SK-N-SH treated with all-trans-retinoic acid at 6 μM for 48 hours (cell line): ENCODE data around the gene SPOCK2.

Source experiments
- ATAC-seq: fragments of 200-7000 bp; cut with Tn5 transposase; 3 replicates; pipeline ENCODE4 v1.9.1; 2020; ENCODE audit warnings: mild to moderate bottlenecking, moderate library complexity
- ARNTL ChIP-seq: fragments of 450-650 bp; formaldehyde crosslinking; IDR thresholded peaks from 2 replicates; pipeline ENCODE4 v1.5.0; 2020; ENCODE audit warnings: low read depth, mild to moderate bottlenecking, moderate library complexity, borderline replicate concordance
- BACH2 ChIP-seq: fragments of 250-450 bp; sonication (Bioruptor Pico); IDR thresholded peaks from 2 replicates; pipeline ENCODE4 v1.9.0; 2021; ENCODE audit warnings: mild to moderate bottlenecking, borderline replicate concordance
- CSDC2 ChIP-seq: fragments of 250-450 bp; sonication (Bioruptor Pico); IDR thresholded peaks from 2 replicates; pipeline ENCODE4 v1.5.0; 2020; ENCODE audit warnings: mild to moderate bottlenecking, moderate library complexity
- ESRRG ChIP-seq: fragments of 250-450 bp; sonication (Bioruptor Pico); IDR thresholded peaks from 2 replicates; pipeline ENCODE4 v1.6.1; 2021; ENCODE audit warnings: mild to moderate bottlenecking
- GLIS3 ChIP-seq: fragments of 250-450 bp; sonication (Bioruptor Pico); IDR thresholded peaks from 2 replicates; pipeline ENCODE4 v1.5.0; 2020; ENCODE audit warnings: mild to moderate bottlenecking, moderate library complexity
- ISL1 ChIP-seq: fragments of 250-450 bp; sonication (Bioruptor Pico); IDR thresholded peaks from 2 replicates; pipeline ENCODE4 v2.1.2; 2022; ENCODE audit warnings: mild to moderate bottlenecking, moderate library complexity
- OSR1 ChIP-seq: fragments of 250-450 bp; sonication (Bioruptor Pico); IDR thresholded peaks from 2 replicates; pipeline ENCODE4 v1.8.0; 2022; ENCODE audit warnings: moderate library complexity, mild to moderate bottlenecking, inconsistent platforms
- PPARA ChIP-seq: fragments of 250-450 bp; sonication (Bioruptor Pico); IDR thresholded peaks from 2 replicates; pipeline ENCODE4 v1.5.0; 2020; ENCODE audit warnings: mild to moderate bottlenecking, borderline replicate concordance
- RARB ChIP-seq: fragments of 250-450 bp; sonication (Bioruptor Pico); IDR thresholded peaks from 2 replicates; pipeline ENCODE4 v1.8.0; 2021; ENCODE audit warnings: mild to moderate bottlenecking, moderate library complexity
- TCF4 ChIP-seq: fragments of 250-450 bp; sonication (Bioruptor Pico); IDR thresholded peaks from 2 replicates; pipeline ENCODE4 v1.8.0; 2021; ENCODE audit warnings: mild to moderate bottlenecking, moderate library complexity, borderline replicate concordance
- TOX ChIP-seq: fragments of 250-450 bp; sonication (Bioruptor Pico); IDR thresholded peaks from 2 replicates; pipeline ENCODE4 v1.8.0; 2021; ENCODE audit warnings: mild to moderate bottlenecking, moderate library complexity, borderline replicate concordance
- ZC3H10 ChIP-seq: fragments of 250-450 bp; sonication (Bioruptor Pico); IDR thresholded peaks from 2 replicates; pipeline ENCODE4 v1.5.1; 2021; ENCODE audit warnings: mild to moderate bottlenecking, moderate library complexity
- ZFP3 ChIP-seq: fragments of 250-450 bp; sonication (Bioruptor Pico); IDR thresholded peaks from 2 replicates; pipeline ENCODE4 v1.5.0; 2020; ENCODE audit warnings: mild to moderate bottlenecking, moderate library complexity
- ZFP30 ChIP-seq: fragments of 450-650 bp; formaldehyde crosslinking; IDR thresholded peaks from 2 replicates; pipeline ENCODE4 v1.5.0; 2022; ENCODE audit warnings: mild to moderate bottlenecking, moderate library complexity
- ZNF565 ChIP-seq: fragments of 450-650 bp; formaldehyde crosslinking; conservative IDR thresholded peaks from 2 replicates; pipeline ENCODE4 v1.5.0; 2020; ENCODE audit warnings: low read depth, mild to moderate bottlenecking, moderate library complexity
- ZNF70 ChIP-seq: fragments of 450-650 bp; formaldehyde crosslinking; IDR thresholded peaks from 2 replicates; pipeline ENCODE4 v1.5.0; 2020; ENCODE audit warnings: mild to moderate bottlenecking, moderate library complexity
- ZNF8 ChIP-seq: fragments of 450-650 bp; formaldehyde crosslinking; IDR thresholded peaks from 2 replicates; pipeline ENCODE4 v1.5.0; 2020; ENCODE audit warnings: mild to moderate bottlenecking, moderate library complexity
- TF ChIP-seq, protein P1 (sequence below): fragments of 250-450 bp; sonication (Bioruptor Pico); IDR thresholded peaks from 2 replicates; pipeline ENCODE4 v1.8.0; 2020; ENCODE audit warnings: mild to moderate bottlenecking, moderate library complexity, borderline replicate concordance
- TF ChIP-seq, protein P2 (sequence below): fragments of 250-450 bp; sonication (Bioruptor Pico); IDR thresholded peaks from 2 replicates; pipeline ENCODE4 v1.5.1; 2021; ENCODE audit warnings: mild to moderate bottlenecking, moderate library complexity
- TF ChIP-seq, protein P3 (sequence below): fragments of 250-450 bp; sonication (Bioruptor Pico); IDR thresholded peaks from 2 replicates; pipeline ENCODE4 v1.5.0; 2020; ENCODE audit warnings: mild to moderate bottlenecking, moderate library complexity
- TF ChIP-seq, protein P4 (sequence below): fragments of 250-450 bp; sonication (Bioruptor Pico); IDR thresholded peaks from 2 replicates; pipeline ENCODE4 v1.8.0; 2021; ENCODE audit warnings: low read depth, mild to moderate bottlenecking, moderate library complexity, borderline replicate concordance
- TF ChIP-seq, protein P5 (sequence below): fragments of 250-450 bp; sonication (Bioruptor Pico); IDR thresholded peaks from 2 replicates; pipeline ENCODE4 v1.5.1; 2020; ENCODE audit warnings: low read depth, mild to moderate bottlenecking, moderate library complexity

SPOCK2 gene

DNA sequence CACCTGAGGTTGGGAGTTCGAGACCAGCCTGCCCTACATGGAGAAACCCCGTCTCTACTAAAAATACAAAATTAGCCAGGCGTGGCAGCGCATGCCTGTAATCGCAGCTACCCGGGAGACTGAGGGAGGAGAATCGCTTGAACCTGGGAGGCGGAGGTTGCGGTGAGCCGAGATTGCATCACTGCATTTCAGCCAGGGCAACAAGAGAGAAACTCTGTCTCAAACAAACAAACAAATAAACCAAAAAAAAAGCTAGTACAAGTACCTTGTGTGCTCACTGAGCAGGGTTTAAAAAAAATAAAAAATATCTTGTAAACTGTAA, 11.2 kb upstream of the SPOCK2 start:
- TF ChIP-seq ESRRG (CRISPR knock-in tag): no peak
- no peak for TF ChIP-seq TOX (CRISPR knock-in tag)
- TF ChIP-seq, protein P1, sequence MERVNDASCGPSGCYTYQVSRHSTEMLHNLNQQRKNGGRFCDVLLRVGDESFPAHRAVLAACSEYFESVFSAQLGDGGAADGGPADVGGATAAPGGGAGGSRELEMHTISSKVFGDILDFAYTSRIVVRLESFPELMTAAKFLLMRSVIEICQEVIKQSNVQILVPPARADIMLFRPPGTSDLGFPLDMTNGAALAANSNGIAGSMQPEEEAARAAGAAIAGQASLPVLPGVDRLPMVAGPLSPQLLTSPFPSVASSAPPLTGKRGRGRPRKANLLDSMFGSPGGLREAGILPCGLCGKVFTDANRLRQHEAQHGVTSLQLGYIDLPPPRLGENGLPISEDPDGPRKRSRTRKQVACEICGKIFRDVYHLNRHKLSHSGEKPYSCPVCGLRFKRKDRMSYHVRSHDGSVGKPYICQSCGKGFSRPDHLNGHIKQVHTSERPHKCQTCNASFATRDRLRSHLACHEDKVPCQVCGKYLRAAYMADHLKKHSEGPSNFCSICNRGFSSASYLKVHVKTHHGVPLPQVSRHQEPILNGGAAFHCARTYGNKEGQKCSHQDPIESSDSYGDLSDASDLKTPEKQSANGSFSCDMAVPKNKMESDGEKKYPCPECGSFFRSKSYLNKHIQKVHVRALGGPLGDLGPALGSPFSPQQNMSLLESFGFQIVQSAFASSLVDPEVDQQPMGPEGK (CRISPR knock-in tag): no peak
- TF ChIP-seq, protein P2, sequence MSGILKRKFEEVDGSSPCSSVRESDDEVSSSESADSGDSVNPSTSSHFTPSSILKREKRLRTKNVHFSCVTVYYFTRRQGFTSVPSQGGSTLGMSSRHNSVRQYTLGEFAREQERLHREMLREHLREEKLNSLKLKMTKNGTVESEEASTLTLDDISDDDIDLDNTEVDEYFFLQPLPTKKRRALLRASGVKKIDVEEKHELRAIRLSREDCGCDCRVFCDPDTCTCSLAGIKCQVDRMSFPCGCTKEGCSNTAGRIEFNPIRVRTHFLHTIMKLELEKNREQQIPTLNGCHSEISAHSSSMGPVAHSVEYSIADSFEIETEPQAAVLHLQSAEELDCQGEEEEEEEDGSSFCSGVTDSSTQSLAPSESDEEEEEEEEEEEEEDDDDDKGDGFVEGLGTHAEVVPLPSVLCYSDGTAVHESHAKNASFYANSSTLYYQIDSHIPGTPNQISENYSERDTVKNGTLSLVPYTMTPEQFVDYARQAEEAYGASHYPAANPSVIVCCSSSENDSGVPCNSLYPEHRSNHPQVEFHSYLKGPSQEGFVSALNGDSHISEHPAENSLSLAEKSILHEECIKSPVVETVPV (CRISPR knock-in tag): no peak
- no peak for TF ChIP-seq ZNF70 (CRISPR knock-in tag)
- no peak for TF ChIP-seq GLIS3 (CRISPR knock-in tag)
- no peak for TF ChIP-seq ZNF8
- no peak for TF ChIP-seq ZFP3 (CRISPR knock-in tag)
- TF ChIP-seq OSR1 (CRISPR knock-in tag): no peak
- TF ChIP-seq CSDC2: no peak
- no peak for TF ChIP-seq ARNTL (CRISPR knock-in tag)
- TF ChIP-seq ZNF565 (CRISPR knock-in tag): no peak
- TF ChIP-seq RARB (CRISPR knock-in tag): no peak
- TF ChIP-seq, protein P3, sequence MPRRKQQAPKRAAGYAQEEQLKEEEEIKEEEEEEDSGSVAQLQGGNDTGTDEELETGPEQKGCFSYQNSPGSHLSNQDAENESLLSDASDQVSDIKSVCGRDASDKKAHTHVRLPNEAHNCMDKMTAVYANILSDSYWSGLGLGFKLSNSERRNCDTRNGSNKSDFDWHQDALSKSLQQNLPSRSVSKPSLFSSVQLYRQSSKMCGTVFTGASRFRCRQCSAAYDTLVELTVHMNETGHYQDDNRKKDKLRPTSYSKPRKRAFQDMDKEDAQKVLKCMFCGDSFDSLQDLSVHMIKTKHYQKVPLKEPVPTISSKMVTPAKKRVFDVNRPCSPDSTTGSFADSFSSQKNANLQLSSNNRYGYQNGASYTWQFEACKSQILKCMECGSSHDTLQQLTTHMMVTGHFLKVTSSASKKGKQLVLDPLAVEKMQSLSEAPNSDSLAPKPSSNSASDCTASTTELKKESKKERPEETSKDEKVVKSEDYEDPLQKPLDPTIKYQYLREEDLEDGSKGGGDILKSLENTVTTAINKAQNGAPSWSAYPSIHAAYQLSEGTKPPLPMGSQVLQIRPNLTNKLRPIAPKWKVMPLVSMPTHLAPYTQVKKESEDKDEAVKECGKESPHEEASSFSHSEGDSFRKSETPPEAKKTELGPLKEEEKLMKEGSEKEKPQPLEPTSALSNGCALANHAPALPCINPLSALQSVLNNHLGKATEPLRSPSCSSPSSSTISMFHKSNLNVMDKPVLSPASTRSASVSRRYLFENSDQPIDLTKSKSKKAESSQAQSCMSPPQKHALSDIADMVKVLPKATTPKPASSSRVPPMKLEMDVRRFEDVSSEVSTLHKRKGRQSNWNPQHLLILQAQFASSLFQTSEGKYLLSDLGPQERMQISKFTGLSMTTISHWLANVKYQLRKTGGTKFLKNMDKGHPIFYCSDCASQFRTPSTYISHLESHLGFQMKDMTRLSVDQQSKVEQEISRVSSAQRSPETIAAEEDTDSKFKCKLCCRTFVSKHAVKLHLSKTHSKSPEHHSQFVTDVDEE: no peak
- ATAC-seq: no peak

DNA sequence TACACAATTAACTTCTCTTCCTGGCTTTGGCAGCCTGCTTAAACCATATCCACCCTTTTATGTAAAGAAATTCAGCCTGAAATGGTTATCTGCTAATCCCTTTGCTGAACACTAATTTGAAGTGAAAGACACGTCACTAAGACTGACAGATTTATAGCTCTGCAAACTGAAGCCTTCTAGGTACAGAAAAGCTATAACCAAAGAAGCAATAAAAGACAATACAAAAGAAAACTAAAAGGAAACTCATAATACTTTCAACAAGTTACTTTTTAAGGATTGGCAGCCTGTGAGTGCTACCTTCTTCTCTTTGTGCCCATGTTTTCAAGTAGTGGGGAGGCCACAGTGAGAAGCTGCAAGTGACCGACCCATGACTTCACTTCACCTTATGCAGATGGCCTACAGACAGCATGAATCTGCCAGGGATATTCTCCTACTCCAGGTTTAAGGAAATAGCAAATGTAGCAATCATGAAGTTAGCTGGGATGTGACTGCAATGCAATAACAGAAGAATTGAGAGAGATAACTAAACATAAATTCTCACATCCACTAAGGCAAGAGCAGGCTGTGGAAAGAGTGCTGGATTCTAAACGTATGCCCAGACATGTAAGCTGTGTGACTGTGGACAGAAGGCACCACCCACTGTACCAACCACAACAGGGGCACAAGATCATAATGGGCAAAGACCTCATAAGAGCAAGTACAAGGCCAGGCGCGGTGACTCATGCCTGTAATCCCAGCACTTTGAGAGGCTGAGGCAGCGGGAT, 10.7 kb upstream of the SPOCK2 start:
- TF ChIP-seq ZNF8: no peak
- no peak for TF ChIP-seq BACH2 (CRISPR knock-in tag)
- TF ChIP-seq, protein P3: no peak
- no peak for TF ChIP-seq ZFP3 (CRISPR knock-in tag)
- TF ChIP-seq ARNTL (CRISPR knock-in tag): no peak
- no peak for TF ChIP-seq TOX (CRISPR knock-in tag)
- TF ChIP-seq ZNF565 (CRISPR knock-in tag): no peak
- TF ChIP-seq, protein P2 (CRISPR knock-in tag): no peak
- TF ChIP-seq, protein P1 (CRISPR knock-in tag): no peak
- TF ChIP-seq, protein P4, sequence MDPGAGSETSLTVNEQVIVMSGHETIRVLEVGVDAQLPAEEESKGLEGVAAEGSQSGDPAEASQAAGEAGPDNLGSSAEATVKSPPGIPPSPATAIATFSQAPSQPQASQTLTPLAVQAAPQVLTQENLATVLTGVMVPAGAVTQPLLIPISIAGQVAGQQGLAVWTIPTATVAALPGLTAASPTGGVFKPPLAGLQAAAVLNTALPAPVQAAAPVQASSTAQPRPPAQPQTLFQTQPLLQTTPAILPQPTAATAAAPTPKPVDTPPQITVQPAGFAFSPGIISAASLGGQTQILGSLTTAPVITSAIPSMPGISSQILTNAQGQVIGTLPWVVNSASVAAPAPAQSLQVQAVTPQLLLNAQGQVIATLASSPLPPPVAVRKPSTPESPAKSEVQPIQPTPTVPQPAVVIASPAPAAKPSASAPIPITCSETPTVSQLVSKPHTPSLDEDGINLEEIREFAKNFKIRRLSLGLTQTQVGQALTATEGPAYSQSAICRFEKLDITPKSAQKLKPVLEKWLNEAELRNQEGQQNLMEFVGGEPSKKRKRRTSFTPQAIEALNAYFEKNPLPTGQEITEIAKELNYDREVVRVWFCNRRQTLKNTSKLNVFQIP (CRISPR knock-in tag): no peak
- TF ChIP-seq, protein P5, sequence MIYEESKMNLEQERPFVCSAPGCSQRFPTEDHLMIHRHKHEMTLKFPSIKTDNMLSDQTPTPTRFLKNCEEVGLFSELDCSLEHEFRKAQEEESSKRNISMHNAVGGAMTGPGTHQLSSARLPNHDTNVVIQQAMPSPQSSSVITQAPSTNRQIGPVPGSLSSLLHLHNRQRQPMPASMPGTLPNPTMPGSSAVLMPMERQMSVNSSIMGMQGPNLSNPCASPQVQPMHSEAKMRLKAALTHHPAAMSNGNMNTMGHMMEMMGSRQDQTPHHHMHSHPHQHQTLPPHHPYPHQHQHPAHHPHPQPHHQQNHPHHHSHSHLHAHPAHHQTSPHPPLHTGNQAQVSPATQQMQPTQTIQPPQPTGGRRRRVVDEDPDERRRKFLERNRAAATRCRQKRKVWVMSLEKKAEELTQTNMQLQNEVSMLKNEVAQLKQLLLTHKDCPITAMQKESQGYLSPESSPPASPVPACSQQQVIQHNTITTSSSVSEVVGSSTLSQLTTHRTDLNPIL (CRISPR knock-in tag): no peak
- TF ChIP-seq GLIS3 (CRISPR knock-in tag): no peak
- TF ChIP-seq CSDC2: no peak
- TF ChIP-seq ZC3H10 (CRISPR knock-in tag): no peak
- TF ChIP-seq ZFP30: no peak
- no peak for TF ChIP-seq ZNF70 (CRISPR knock-in tag)
- no peak for TF ChIP-seq TCF4 (CRISPR knock-in tag)
- no peak for TF ChIP-seq PPARA (CRISPR knock-in tag)
- no peak for TF ChIP-seq ISL1 (CRISPR knock-in tag)
- ATAC-seq: no peak
